OCI-LY3 (cell line): ENCODE data around the gene KCNG3.
"Not testable (repeated sequence)": the region's sequence is repeated elsewhere in the genome, so short reads cannot be mapped to it uniquely, and the experiment has no call there.

Experiments used
- CTCF ChIP-seq: fragments of 200-600, 300-600 bp; sonication (generic); IDR thresholded peaks from 2 replicates; pipeline ENCODE4 v1.5.1; 2014; ENCODE audit warnings: antibody characterized with exemption, low read length, low read depth
- EZH2phosphoT487 ChIP-seq: fragments of 200-600 bp; shearing (Covaris generic); IDR thresholded peaks from 2 replicates; pipeline ENCODE4 v1.6.1; 2018; ENCODE audit warnings: antibody characterized with exemption, mixed run types, low read depth

- not testable (repeated sequence) for TF ChIP-seq CTCF, EZH2phosphoT487
Measured at GRCh38 chr2:42398052-42398451, 95.7 kb downstream of the KCNG3 start.
